ENCODE results near the gene IGSF8.

- TF ChIP-seq CTCF (IDR thresholded peaks at IDR 0.05): no peak
- no peak for TF ChIP-seq POLR2A (IDR thresholded peaks at IDR 0.05)
These were observed 7.7 kb downstream of the IGSF8 start for GRCh38 chr1:160090760-160091159.

Data from thyroid gland (tissue), 4 donors.